NCI-H82 treated with DMSO at 0.1 percent for 48 hours (cell line): ENCODE results near the gene KRT23.
"Not testable (repeated sequence)": the region's sequence is repeated elsewhere in the genome, so short reads cannot be mapped to it uniquely, and the experiment has no call there.

Experiments
- DNase-seq: peaks from one replicate; lab custom pipeline; 2025; ENCODE audit not compliant: unreplicated experiment; lab: John Stamatoyannopoulos, UW

Gene KRT23

GRCh38 chr17:40950176-40950575 is 12.7 kb upstream of the KRT23 start:
- no peak for DNase-seq

DNA sequence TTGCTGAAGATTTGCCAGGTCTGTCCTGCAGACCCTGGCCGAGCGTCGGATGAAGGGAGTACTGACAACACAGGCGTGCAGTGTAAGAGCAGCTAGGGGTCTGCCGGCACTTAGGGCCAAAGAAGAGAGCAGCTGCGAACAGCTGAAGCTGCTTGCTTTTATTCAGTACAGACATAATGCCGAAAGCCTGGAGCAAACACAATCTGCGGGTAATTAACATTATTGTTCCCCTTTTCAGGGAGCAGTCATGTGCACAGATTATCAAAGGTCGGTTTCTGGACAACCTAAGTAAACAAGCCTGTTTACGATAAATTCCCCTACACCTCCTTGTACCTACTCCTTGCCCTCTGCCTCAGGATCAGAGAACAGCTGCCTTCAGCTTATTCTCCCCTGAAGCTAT is 12.0 kb upstream of the KRT23 start:
- no peak for DNase-seq

DNA sequence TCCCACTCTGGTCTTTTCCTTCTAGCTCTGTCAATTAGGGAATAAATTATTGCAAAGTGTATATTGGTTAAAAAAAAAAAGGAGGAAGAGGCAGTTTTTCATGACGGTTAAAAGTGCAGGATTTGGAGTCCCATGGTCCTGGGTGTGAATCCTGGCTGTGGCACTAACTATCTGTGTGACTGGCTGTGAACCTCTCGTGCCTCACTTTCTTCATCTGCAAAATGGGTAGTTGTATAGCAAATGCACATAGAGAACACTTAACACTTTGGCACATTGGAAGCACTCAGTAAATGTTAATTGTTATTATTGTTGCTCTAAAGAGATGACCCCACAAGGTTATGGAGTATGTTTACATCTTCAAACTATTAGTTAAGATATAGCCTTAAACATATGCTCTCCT is 10.5 kb upstream of the KRT23 start:
- DNase-seq, result no peak

GRCh38 chr17:40945414-40945813 is 8.0 kb upstream of the KRT23 start:
- no peak for DNase-seq

DNA sequence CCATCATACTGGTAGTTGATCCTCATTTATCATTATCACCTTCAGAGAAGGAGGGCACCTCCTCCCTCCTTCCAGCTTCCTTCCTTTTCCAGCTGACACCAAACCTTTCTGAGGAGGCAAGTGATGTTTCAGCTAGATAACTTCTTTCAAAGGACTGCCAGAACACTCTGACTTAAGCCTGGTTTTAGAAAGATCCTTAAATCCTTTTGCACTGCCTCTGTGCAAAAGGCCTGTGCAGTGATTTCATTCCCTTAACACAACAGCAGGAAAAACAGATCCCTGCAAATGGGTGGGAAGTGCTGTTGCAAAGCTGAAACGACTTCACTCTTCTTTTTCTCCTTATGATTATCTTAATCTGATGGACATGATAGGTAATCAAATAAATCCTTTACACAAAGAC is 7.1 kb upstream of the KRT23 start:
- no peak for DNase-seq

DNA sequence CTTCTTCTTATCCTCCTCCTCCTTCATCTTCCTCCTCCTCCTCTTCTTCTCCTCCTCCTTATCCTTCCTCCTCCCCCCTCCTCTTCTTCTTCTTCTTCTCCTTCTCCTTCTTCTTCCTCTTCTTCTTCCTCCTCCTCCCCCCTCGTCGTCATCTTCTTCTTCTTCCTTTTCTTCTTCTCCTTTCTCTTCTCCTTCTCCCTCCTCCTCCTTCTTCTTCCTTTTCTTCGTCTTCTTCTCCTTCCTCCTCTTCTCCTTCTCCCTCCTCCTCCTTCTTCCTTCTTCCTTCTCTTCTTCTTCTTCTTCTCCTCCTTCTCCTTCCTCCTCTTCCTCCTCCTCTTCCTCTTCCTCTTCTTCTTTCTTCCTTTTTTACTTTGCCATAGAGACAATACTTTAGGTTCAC is 5.1 kb upstream of the KRT23 start:
- no peak for DNase-seq

- no peak for DNase-seq
Observed at GRCh38 chr17:40940266-40940665, 2.8 kb upstream of the KRT23 start.

GRCh38 chr17:40938981-40939380 is 1.5 kb upstream of the KRT23 start:
- no peak for DNase-seq

- no peak for DNase-seq
Observed at GRCh38 chr17:40936976-40937375, 470 bp downstream of the KRT23 start.

GRCh38 chr17:40936437-40936971 is 942 bp downstream of the KRT23 start:
- no peak for DNase-seq

- DNase-seq, result no peak
Observed at GRCh38 chr17:40935624-40936023, 1.8 kb downstream of the KRT23 start.

GRCh38 chr17:40932608-40933007 is 4.8 kb downstream of the KRT23 start:
- no peak for DNase-seq

- DNase-seq, result no peak
Observed at GRCh38 chr17:40931311-40931710, 6.1 kb downstream of the KRT23 start.

DNA sequence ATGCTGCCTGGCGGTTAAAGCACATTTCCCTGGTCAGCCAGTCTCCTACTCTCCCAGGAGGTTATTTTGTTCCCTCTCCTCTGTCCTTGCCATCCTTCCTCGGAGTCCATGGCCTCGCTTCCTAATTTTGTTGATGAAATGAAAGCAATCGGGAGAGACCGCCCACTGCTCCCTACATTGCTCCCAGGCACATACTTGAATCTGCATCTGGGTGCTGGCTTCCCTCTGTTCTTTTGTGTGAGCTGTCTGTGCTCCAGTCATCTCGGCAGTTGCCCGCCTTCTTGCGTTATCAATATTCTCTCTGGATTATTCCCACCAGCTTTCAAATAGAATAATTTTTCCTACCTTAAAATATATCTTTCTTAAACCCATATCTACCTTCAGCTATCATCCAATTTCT is 11.1 kb downstream of the KRT23 start:
- no peak for DNase-seq

DNA sequence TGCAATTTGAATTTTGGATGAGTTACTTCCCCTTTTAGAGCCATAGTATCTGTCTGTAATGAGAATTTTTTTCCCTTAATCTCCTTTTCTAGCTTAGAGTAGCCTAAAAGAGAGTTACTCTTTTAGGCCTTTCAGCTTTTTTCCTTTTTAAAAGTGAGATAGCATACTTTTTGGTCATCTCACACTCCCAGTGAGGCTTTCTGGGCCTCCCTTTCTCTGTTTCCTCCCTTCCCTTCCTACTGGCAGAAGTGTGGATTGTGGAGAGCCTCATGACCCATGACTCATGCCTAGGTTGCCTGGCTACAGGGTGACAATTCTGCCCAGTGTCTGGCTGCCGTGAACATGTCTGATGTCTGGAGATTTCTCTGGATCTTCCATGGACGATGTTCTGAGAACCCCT is 15.2 kb downstream of the KRT23 start:
- no peak for DNase-seq

DNA sequence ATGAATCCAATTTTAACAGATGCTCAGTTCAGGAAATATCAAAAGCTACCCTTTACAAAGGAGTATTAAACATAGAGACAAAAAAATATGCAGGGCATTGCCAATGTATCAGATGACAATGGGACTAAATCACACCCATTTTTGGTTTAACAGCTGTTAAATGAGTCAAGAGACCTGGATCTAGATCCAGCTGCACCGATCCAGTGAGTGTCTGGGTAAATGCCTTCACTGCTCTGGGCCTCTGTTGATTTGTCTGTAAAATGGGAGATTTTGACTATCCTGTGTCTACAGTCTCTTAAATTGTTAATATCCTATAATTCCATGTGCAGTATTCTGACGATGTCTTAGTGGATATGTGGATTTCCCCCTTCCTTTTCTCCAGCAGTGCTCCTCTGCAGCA is 16.4 kb downstream of the KRT23 start:
- no peak for DNase-seq

- DNase-seq, result not testable (repeated sequence)
Observed at GRCh38 chr17:40917116-40917515, 20.3 kb downstream of the KRT23 start.

DNA sequence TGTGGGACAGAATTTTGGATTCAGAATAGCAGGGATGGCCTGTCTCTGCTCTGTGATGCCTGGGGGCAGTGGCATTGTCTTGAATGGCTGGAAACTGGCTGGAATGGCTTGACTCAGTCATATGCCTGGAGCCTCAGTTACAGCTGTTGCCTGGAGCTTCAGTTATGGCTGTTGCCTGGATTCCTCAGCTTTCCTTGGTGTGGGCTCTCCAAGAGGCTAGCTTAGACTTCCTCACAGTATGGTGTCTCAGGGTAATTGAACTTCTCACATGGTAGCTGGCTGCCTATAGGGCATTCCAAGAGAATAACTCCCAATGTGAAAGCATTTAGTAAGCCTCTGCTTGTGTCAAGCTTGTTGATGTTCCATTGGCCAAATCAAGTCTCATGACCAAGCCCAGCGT is 21.1 kb downstream of the KRT23 start:
- DNase-seq, result no peak

GRCh38 chr17:40915721-40916256 is 21.7 kb downstream of the KRT23 start:
- DNase-seq, result no peak

- DNase-seq, result no peak
Observed at GRCh38 chr17:40915199-40915661, 22.2 kb downstream of the KRT23 start.

- DNase-seq, result no peak
Observed at GRCh38 chr17:40914075-40914855, 23.2 kb downstream of the KRT23 start.

- DNase-seq, result no peak
Observed at GRCh38 chr17:40912486-40913210, 24.8 kb downstream of the KRT23 start.
